RWPE2 (cell line): Measurements from ENCODE around the gene PEX14.

ENCODE experiments used
- ATAC-seq: fragments of 200-7000 bp; cut with Tn5 transposase; 3 replicates; pipeline ENCODE4 v1.9.1; 2021; ENCODE audit warnings: low read depth
- DNase-seq: peaks from one replicate; pipeline ENCODE4 v3.0.0-alpha.2; 2020; ENCODE audit warnings: low spot score
- H3K27ac ChIP-seq: fragments of 450-650 bp; 2 replicates; pipeline ENCODE4 v1.5.1; 2017; ENCODE audit warnings: mild to moderate bottlenecking; ENCODE audit not compliant: poor library complexity, severe bottlenecking
- H3K27me3 ChIP-seq: fragments of 250-450 bp; sonication (Bioruptor Pico); 2 replicates; pipeline ENCODE4 v1.5.1; 2021; ENCODE audit warnings: mild to moderate bottlenecking, moderate library complexity; ENCODE audit not compliant: insufficient read depth, poor library complexity, severe bottlenecking
- H3K36me3 ChIP-seq: fragments of 250-450 bp; sonication (Bioruptor Pico); 2 replicates; pipeline ENCODE4 v1.5.1; 2020; ENCODE audit warnings: low read depth, mild to moderate bottlenecking, moderate library complexity
- H3K4me1 ChIP-seq: fragments of 250-450 bp; sonication (Bioruptor Pico); 2 replicates; pipeline ENCODE4 v1.5.1; 2021; ENCODE audit warnings: mild to moderate bottlenecking, moderate library complexity; ENCODE audit not compliant: insufficient read depth, poor library complexity, severe bottlenecking
- H3K4me3 ChIP-seq: fragments of 250-450 bp; sonication (Bioruptor Pico); 2 replicates; pipeline ENCODE4 v1.5.1; 2021; ENCODE audit warnings: mild to moderate bottlenecking, moderate library complexity; ENCODE audit not compliant: severe bottlenecking
- H3K9me3 ChIP-seq: fragments of 250-450 bp; sonication (Bioruptor Pico); 2 replicates; pipeline ENCODE4 v1.5.1; 2021; ENCODE audit warnings: mild to moderate bottlenecking, moderate library complexity; ENCODE audit not compliant: severe bottlenecking
- CTCF ChIP-seq: fragments of 450-650 bp; IDR thresholded peaks from one replicate; pipeline ENCODE4 v1.5.1; 2017; ENCODE audit warnings: mild to moderate bottlenecking, moderate library complexity; ENCODE audit not compliant: poor library complexity, severe bottlenecking

PEX14 gene

DNA sequence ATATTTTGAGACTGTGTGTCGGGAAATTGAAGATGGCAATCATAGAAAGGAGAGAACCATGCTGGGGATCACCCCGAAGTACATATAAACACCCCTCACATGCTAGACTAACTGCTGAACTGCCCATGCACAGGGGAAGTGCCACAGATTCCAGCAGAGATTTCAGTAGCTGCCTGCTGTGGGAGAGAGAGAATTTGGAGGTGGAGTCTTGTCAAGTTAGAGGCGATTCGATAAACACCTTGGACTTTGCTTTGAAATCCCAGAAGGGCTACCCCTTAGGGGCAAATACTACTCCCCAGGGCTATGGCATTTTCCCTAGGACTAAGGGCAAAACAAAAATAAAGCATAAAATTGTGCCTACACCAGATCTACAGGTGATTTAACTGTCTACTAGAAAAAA lies 103.3 kb downstream of the PEX14 start:
- Histone ChIP-seq H3K4me3 (no peak overlapping the region), H3K36me3 (peaks cover 4% of the 10 kb centered on the region; the same call in 1 of the 2 replicates), H3K9me3 (no peaks in the 10 kb centered on the region), H3K4me1 (peaks cover 12% of the 10 kb centered on the region), H3K27me3 (no peaks in the 10 kb centered on the region), H3K27ac (no peak overlapping the region)
- TF ChIP-seq CTCF, result no peak
- DNase-seq (no peak), ATAC-seq (no peak)

DNA sequence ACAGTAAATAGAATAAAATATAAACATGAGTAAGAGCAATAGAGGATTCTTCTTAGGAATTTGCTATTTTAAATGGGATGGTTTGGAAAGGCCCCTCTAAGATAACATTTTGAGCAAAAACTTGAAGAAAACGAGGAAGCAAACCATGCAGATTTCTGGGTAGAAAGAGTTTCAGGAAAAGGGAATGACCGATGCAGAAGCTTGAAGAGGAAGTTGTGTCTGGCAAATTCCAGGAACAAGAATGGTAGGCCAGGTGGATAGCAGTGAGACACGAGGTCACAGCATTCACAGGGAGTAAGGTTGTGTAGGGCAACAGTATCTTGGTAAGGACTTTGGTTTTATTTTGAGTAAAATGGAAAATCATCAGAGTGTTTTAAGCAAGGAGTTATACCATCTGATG lies 108.9 kb downstream of the PEX14 start:
- no peak overlapping the region for H3K4me3 ChIP-seq
- no peaks in the 10 kb centered on the region for H3K9me3 ChIP-seq
- H3K27ac ChIP-seq, result no peak overlapping the region
- H3K27me3 ChIP-seq, result no peaks in the 10 kb centered on the region
- TF ChIP-seq CTCF, result no peak
- no peaks in the 10 kb centered on the region for H3K4me1 ChIP-seq
- H3K36me3 ChIP-seq, result no peaks in the 10 kb centered on the region
- ATAC-seq, result no peak
- DNase-seq, result no peak

- no peak for ATAC-seq
Observed at GRCh38 chr1:10585242-10585641, 110.5 kb downstream of the PEX14 start.

DNA sequence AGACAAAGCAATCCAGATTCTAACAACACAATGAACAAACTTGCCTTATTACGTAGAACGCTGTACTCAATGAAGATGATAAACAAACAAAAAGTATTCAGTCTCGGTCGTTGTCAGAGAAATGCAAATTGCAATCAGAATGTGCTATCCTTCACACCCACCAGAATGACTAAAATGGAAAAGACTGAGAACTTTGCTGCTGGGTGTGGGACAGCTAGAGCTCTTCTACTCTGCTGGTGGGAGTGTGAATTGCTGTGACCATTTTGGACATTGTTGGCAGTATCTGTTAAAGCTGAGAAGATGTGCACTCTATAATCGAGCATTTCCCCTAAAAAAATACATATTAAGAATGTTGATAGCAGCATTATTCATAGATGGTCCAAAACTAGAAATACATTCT lies 111.4 kb downstream of the PEX14 start:
- TF ChIP-seq CTCF, result no peak
- H3K27ac ChIP-seq, result no peak overlapping the region
- no peaks in the 10 kb centered on the region for H3K36me3 ChIP-seq
- H3K4me1 ChIP-seq, result no peaks in the 10 kb centered on the region
- H3K4me3 ChIP-seq, result no peak overlapping the region
- no peak for DNase-seq
- ATAC-seq, result no peak
- no peaks in the 10 kb centered on the region for H3K9me3 ChIP-seq
- H3K27me3 ChIP-seq, result no peaks in the 10 kb centered on the region

More at GRCh38 chr1:10585242-10585641, 110.5 kb downstream of the PEX14 start:
- H3K4me3 ChIP-seq, result no peak overlapping the region
- H3K27me3 ChIP-seq, result no peaks in the 10 kb centered on the region
- H3K9me3 ChIP-seq, result no peaks in the 10 kb centered on the region
- H3K4me1 ChIP-seq, result no peaks in the 10 kb centered on the region
- H3K36me3 ChIP-seq, result no peaks in the 10 kb centered on the region
- no peak for DNase-seq
- H3K27ac ChIP-seq, result no peak overlapping the region
- no peak for TF ChIP-seq CTCF

DNA sequence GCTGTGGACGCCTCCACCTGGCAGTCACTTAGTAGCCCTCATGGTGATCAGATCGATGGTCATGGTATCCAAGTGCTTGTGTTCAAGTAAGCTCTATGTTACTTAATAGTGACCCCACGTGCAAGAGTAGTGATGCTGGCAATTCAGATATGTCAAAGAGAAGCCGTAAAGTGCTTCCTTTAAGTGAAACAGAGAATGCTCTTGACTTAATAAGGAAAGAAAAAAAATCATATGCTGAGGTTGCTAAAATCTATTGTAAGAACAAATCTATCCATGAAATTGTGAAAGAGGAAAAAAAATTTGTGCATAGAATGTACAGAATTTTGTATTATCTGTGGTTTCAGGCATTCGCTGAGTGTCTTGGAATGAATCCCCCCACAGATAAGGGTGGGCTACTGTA lies 113.9 kb downstream of the PEX14 start:
- DNase-seq (no peak), ATAC-seq (no peak)

More for the DNA sequence above, 113.9 kb downstream of the PEX14 start:
- no peaks in the 10 kb centered on the region for H3K27me3 ChIP-seq
- no peak overlapping the region for H3K27ac ChIP-seq
- TF ChIP-seq CTCF, result no peak
- H3K4me3 ChIP-seq, result no peak overlapping the region
- H3K9me3 ChIP-seq, result no peaks in the 10 kb centered on the region
- no peaks in the 10 kb centered on the region for H3K36me3 ChIP-seq
- no peaks in the 10 kb centered on the region for H3K4me1 ChIP-seq
